Measurements from ENCODE around the gene CEP250.
A peak's percentile ranks its signal among the peaks of the same experiment; 100 is the strongest.

CEP250 gene

GRCh38 chr20:35443003-35443402, 12.4 kb upstream of the CEP250 start:
- H3K79me2 ChIP-seq (ENCODE audit: insufficient read depth, low read length) = no peaks in the 10 kb centered on the region
- no peaks in the 10 kb centered on the region for H3K4me1 ChIP-seq (ENCODE audit: insufficient read depth, low read length, poor library complexity, severe bottlenecking)
- no peak overlapping the region for H3K4me3 ChIP-seq (ENCODE audit: low read length, poor library complexity, severe bottlenecking)
- no peaks in the 10 kb centered on the region for H3K9me3 ChIP-seq (ENCODE audit: insufficient read depth, low read depth, low read length)
- no peaks in the 10 kb centered on the region for H3K36me3 ChIP-seq (ENCODE audit: insufficient read depth, low read length)
- H2AFZ ChIP-seq (ENCODE audit: low read length) = no peak overlapping the region
- no peak overlapping the region for H3K4me2 ChIP-seq (ENCODE audit: low read depth, low read length, poor library complexity, severe bottlenecking)
- no peak overlapping the region for H3K9ac ChIP-seq (ENCODE audit: low read depth, low read length, poor library complexity, severe bottlenecking)
- TF ChIP-seq CTCF (conservative IDR thresholded peaks at IDR 0.05; ENCODE audit: low read length) (no peak), EZH2phosphoT487 (IDR thresholded peaks at IDR 0.05; ENCODE audit: borderline replicate concordance) (no peak)
- no peaks in the 10 kb centered on the region for H3K9me2 ChIP-seq (replicated peaks; ENCODE audit: low read depth, low read length)
- H4K20me1 ChIP-seq (ENCODE audit: insufficient read depth, low read length, poor library complexity, severe bottlenecking) = no peaks in the 10 kb centered on the region
- H3K27me3 ChIP-seq (ENCODE audit: insufficient read depth, low read length, poor library complexity, severe bottlenecking) = no peaks in the 10 kb centered on the region
- no peaks in the 10 kb centered on the region for H3F3A ChIP-seq (ENCODE audit: low read depth)

- no peak overlapping the region for H3K9ac ChIP-seq (ENCODE audit: low read depth, low read length, poor library complexity, severe bottlenecking)
- H3K4me2 ChIP-seq (ENCODE audit: low read depth, low read length, poor library complexity, severe bottlenecking) = no peak overlapping the region
- H3F3A ChIP-seq (ENCODE audit: low read depth) = no peaks in the 10 kb centered on the region
- H3K36me3 ChIP-seq (ENCODE audit: insufficient read depth, low read length) = no peaks in the 10 kb centered on the region
- H3K4me1 ChIP-seq (ENCODE audit: insufficient read depth, low read length, poor library complexity, severe bottlenecking) = no peaks in the 10 kb centered on the region
- H3K27me3 ChIP-seq (ENCODE audit: insufficient read depth, low read length, poor library complexity, severe bottlenecking) = no peaks in the 10 kb centered on the region
- H3K79me2 ChIP-seq (ENCODE audit: insufficient read depth, low read length) = no peaks in the 10 kb centered on the region
- no peak overlapping the region for H2AFZ ChIP-seq (ENCODE audit: low read length)
- H4K20me1 ChIP-seq (ENCODE audit: insufficient read depth, low read length, poor library complexity, severe bottlenecking) = no peaks in the 10 kb centered on the region
- H3K9me3 ChIP-seq (ENCODE audit: insufficient read depth, low read depth, low read length) = no peaks in the 10 kb centered on the region
- H3K4me3 ChIP-seq (ENCODE audit: low read length, poor library complexity, severe bottlenecking) = no peak overlapping the region
- TF ChIP-seq EZH2phosphoT487 (IDR thresholded peaks at IDR 0.05; ENCODE audit: borderline replicate concordance) = no peak
- no peak for TF ChIP-seq CTCF (conservative IDR thresholded peaks at IDR 0.05; ENCODE audit: low read length)
- no peaks in the 10 kb centered on the region for H3K9me2 ChIP-seq (replicated peaks; ENCODE audit: low read depth, low read length)
Observed at GRCh38 chr20:35444226-35444625, 11.2 kb upstream of the CEP250 start.

DNA sequence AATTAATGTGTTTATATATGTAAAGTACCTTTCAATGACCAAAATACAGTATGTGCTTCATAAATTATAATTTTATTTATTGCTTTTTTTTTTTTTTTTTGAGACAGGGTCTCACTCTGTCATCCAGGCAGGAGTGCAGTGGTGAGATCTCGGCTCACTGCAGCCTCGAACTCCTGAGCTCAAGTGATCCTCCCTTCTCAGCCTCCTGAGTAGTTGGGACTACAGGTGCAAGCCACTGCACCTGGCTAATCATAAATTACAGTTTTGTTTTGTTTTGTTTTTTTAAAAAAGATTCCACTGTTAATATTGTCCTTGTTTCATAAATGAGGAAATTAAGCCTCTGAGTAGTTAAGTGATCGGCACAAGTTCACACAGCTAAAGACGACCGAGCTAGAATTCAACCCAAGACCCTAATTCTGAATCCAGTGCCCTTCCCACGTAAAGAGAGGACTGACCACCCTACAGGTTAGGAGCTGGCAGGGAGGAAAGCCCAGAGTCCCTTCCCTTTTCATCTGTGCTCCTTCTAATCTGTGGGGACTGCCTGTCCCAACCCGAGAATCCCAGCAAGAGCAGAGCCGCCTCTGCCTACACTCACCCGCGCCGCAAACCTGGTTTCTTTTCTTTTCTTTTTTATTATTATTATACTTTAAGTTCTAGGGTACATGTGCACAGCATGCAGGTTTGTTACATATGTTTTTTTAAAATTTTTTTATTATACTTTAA, 8.9 kb upstream of the CEP250 start:
- Histone ChIP-seq H3K9me2 (replicated peaks; ENCODE audit: low read depth, low read length) (no peaks in the 10 kb centered on the region), H3K36me3 (ENCODE audit: insufficient read depth, low read length) (no peaks in the 10 kb centered on the region), H3K79me2 (ENCODE audit: insufficient read depth, low read length) (no peaks in the 10 kb centered on the region), H3K9ac (ENCODE audit: low read depth, low read length, poor library complexity, severe bottlenecking) (peak overlapping the region; percentile 59), H3K4me1 (ENCODE audit: insufficient read depth, low read length, poor library complexity, severe bottlenecking) (no peaks in the 10 kb centered on the region), H3K27me3 (ENCODE audit: insufficient read depth, low read length, poor library complexity, severe bottlenecking) (no peaks in the 10 kb centered on the region), H2AFZ (ENCODE audit: low read length) (peak overlapping the region; percentile 95), H3K9me3 (ENCODE audit: insufficient read depth, low read depth, low read length) (no peaks in the 10 kb centered on the region), H3K4me3 (ENCODE audit: low read length, poor library complexity, severe bottlenecking) (peak overlapping the region; percentile 71), H4K20me1 (ENCODE audit: insufficient read depth, low read length, poor library complexity, severe bottlenecking) (no peaks in the 10 kb centered on the region), H3F3A (ENCODE audit: low read depth) (no peaks in the 10 kb centered on the region), H3K4me2 (ENCODE audit: low read depth, low read length, poor library complexity, severe bottlenecking) (peak overlapping the region; percentile 75)
- TF ChIP-seq EZH2phosphoT487 (IDR thresholded peaks at IDR 0.05; ENCODE audit: borderline replicate concordance) = no peak
- no peak for TF ChIP-seq CTCF (conservative IDR thresholded peaks at IDR 0.05; ENCODE audit: low read length)

All from Loucy (cell line).